GM18907 (cell line): ENCODE measurements around the gene ELP6.
"Not testable (repeated sequence)": the region's sequence is repeated elsewhere in the genome, so short reads cannot be mapped to it uniquely, and the experiment has no call there.

Experiments used
- ATAC-seq: cut with Tn5 transposase; IDR thresholded peaks from one replicate; pipeline ENCODE4 v1.9.1; 2021; ENCODE audit warnings: mild to moderate bottlenecking, moderate library complexity; ENCODE audit not compliant: unreplicated experiment

ELP6 gene

GRCh38 chr3:47515100-47515499 lies 1.6 kb upstream of the ELP6 start:
- ATAC-seq, result no peak

GRCh38 chr3:47512416-47513124 lies 942 bp downstream of the ELP6 start:
- ATAC-seq, result peak; percentile 14

- ATAC-seq, result not testable (repeated sequence)
Observed at GRCh38 chr3:47505267-47505666, 8.2 kb downstream of the ELP6 start.

- ATAC-seq, result no peak
Observed at GRCh38 chr3:47504113-47504512, 9.4 kb downstream of the ELP6 start.

- ATAC-seq, result no peak
Observed at GRCh38 chr3:47503033-47503432, 10.5 kb downstream of the ELP6 start.

- no peak for ATAC-seq
Observed at GRCh38 chr3:47496892-47497291, 16.6 kb downstream of the ELP6 start.

GRCh38 chr3:47495886-47496285 lies 17.6 kb downstream of the ELP6 start:
- no peak for ATAC-seq

GRCh38 chr3:47495111-47495510 lies 18.4 kb downstream of the ELP6 start:
- no peak for ATAC-seq

GRCh38 chr3:47491777-47492176 lies 21.7 kb downstream of the ELP6 start:
- no peak for ATAC-seq

- no peak for ATAC-seq
Observed at GRCh38 chr3:47491186-47491585, 22.3 kb downstream of the ELP6 start.

GRCh38 chr3:47487265-47487664 lies 26.2 kb downstream of the ELP6 start:
- ATAC-seq, result no peak

- no peak for ATAC-seq
Observed at GRCh38 chr3:47485812-47486211, 27.7 kb downstream of the ELP6 start.

GRCh38 chr3:47482366-47482765 lies 31.1 kb downstream of the ELP6 start:
- ATAC-seq, result no peak

- not testable (repeated sequence) for ATAC-seq
Observed at GRCh38 chr3:47481763-47482162, 31.7 kb downstream of the ELP6 start.

- ATAC-seq, result not testable (repeated sequence)
Observed at GRCh38 chr3:47480267-47480666, 33.2 kb downstream of the ELP6 start.

- no peak for ATAC-seq
Observed at GRCh38 chr3:47479826-47480160, 33.7 kb downstream of the ELP6 start.

- no peak for ATAC-seq
Observed at GRCh38 chr3:47478022-47478421, 35.5 kb downstream of the ELP6 start.

- ATAC-seq, result no peak
Observed at GRCh38 chr3:47476644-47477199, 36.8 kb downstream of the ELP6 start.

GRCh38 chr3:47476330-47476626 lies 37.2 kb downstream of the ELP6 start:
- no peak for ATAC-seq

GRCh38 chr3:47475570-47476329 lies 37.8 kb downstream of the ELP6 start, which contains the start of gene SCAP:
Gene SCAP (minus strand): TSS chr3:47475941. CDS start chr3:47442993, 32,948 bp downstream.
- peak; percentile 88 for ATAC-seq

GRCh38 chr3:47475029-47475569 lies 38.4 kb downstream of the ELP6 start:
- ATAC-seq, result no peak

- no peak for ATAC-seq
Observed at GRCh38 chr3:47473391-47473790, 40.1 kb downstream of the ELP6 start.
